H9 (cell line): ENCODE measurements around the gene FLT3. TPM values are rescaled to one million over a fixed set of nuclear protein-coding genes. Genes with fewer than 3 reads are reported as not detected.

Source experiments
- DNase-seq: peaks from one replicate; pipeline ENCODE4 v3.0.0-alpha.2; 2017
- H2AFZ ChIP-seq: one replicate; pipeline ENCODE4 v1.6.1; 2013; ENCODE audit warnings: mild to moderate bottlenecking, low read length, control low read depth, moderate library complexity
- H2AK5ac ChIP-seq: 2 replicates; pipeline ENCODE4 v1.6.1; 2013; ENCODE audit warnings: low read length, control low read depth, mixed read lengths; ENCODE audit not compliant: insufficient read length
- H2BK120ac ChIP-seq: one replicate; pipeline ENCODE4 v1.6.1; 2013; ENCODE audit warnings: low read depth, mild to moderate bottlenecking, low read length, control low read depth, inconsistent platforms; ENCODE audit not compliant: poor library complexity, severe bottlenecking
- H2BK12ac ChIP-seq: 2 replicates; pipeline ENCODE4 v1.6.1; 2013; ENCODE audit warnings: low read length, control low read depth, mixed read lengths, low read depth; ENCODE audit not compliant: insufficient read length
- H2BK15ac ChIP-seq: 2 replicates; pipeline ENCODE4 v1.6.1; 2013; ENCODE audit warnings: low read depth, low read length, control low read depth
- H2BK20ac ChIP-seq: one replicate; pipeline ENCODE4 v1.6.1; 2013; ENCODE audit warnings: low read depth, mild to moderate bottlenecking, low read length, control low read depth, inconsistent platforms; ENCODE audit not compliant: poor library complexity, severe bottlenecking
- H2BK5ac ChIP-seq: 2 replicates; pipeline ENCODE4 v1.6.1; 2013; ENCODE audit warnings: low read length, control low read depth, mixed read lengths; ENCODE audit not compliant: insufficient read length
- H3K14ac ChIP-seq: 2 replicates; pipeline ENCODE4 v1.6.1; 2013; ENCODE audit warnings: low read length, control low read depth; ENCODE audit not compliant: insufficient read depth
- H3K18ac ChIP-seq: 2 replicates; pipeline ENCODE4 v1.6.1; 2013; ENCODE audit warnings: low read depth, mild to moderate bottlenecking, mixed read lengths, low read length, control low read depth; ENCODE audit not compliant: insufficient read length
- H3K23ac ChIP-seq: 2 replicates; pipeline ENCODE4 v1.6.1; 2013; ENCODE audit warnings: low read length, control low read depth, mixed read lengths, low read depth; ENCODE audit not compliant: insufficient read length
- H3K23me2 ChIP-seq: 2 replicates; pipeline ENCODE4 v1.6.1; 2013; ENCODE audit warnings: low read depth, mild to moderate bottlenecking, mixed read lengths, low read length, control low read depth; ENCODE audit not compliant: insufficient read length, poor library complexity, severe bottlenecking
- H3K27ac ChIP-seq: 2 replicates; pipeline ENCODE4 v1.5.1; 2013; ENCODE audit warnings: low read length, control low read depth, mixed read lengths, low read depth; ENCODE audit not compliant: insufficient read length
- H3K27me3 ChIP-seq: 2 replicates; pipeline ENCODE4 v1.6.1; 2013; ENCODE audit warnings: low read length, control low read depth, inconsistent platforms; ENCODE audit not compliant: insufficient read depth
- H3K4ac ChIP-seq: 2 replicates; pipeline ENCODE4 v1.6.1; 2013; ENCODE audit warnings: low read depth, mild to moderate bottlenecking, control low read depth, inconsistent platforms, low read length, moderate library complexity
- H3K4me1 ChIP-seq: 2 replicates; pipeline ENCODE4 v1.6.1; 2013; ENCODE audit warnings: low read length, control low read depth, inconsistent platforms; ENCODE audit not compliant: insufficient read depth
- H3K4me2 ChIP-seq: 2 replicates; pipeline ENCODE4 v1.6.1; 2013; ENCODE audit warnings: low read length, control low read depth, mixed read lengths; ENCODE audit not compliant: insufficient read length, insufficient read depth
- H3K56ac ChIP-seq: 2 replicates; pipeline ENCODE4 v1.6.1; 2013; ENCODE audit warnings: low read depth, mild to moderate bottlenecking, mixed read lengths, low read length, control low read depth; ENCODE audit not compliant: insufficient read length
- H3K79me1 ChIP-seq: 2 replicates; pipeline ENCODE4 v1.6.1; 2013; ENCODE audit warnings: low read depth, mild to moderate bottlenecking, moderate library complexity, low read length, control low read depth, inconsistent platforms; ENCODE audit not compliant: insufficient read depth, poor library complexity, severe bottlenecking
- H3K79me2 ChIP-seq: 2 replicates; pipeline ENCODE4 v1.6.1; 2013; ENCODE audit warnings: low read length, control low read depth, inconsistent platforms; ENCODE audit not compliant: insufficient read depth
- H3K9ac ChIP-seq: 2 replicates; pipeline ENCODE4 v1.6.1; 2013; ENCODE audit warnings: low read length, control low read depth, mixed read lengths; ENCODE audit not compliant: insufficient read length; ENCODE audit errors: extremely low read depth
- H3K9me3 ChIP-seq: one replicate; pipeline ENCODE4 v1.6.1; 2013; ENCODE audit warnings: low read depth, low read length, inconsistent platforms; ENCODE audit not compliant: control insufficient read depth
- H3T11ph ChIP-seq: one replicate; pipeline ENCODE4 v1.6.1; 2013; ENCODE audit warnings: mild to moderate bottlenecking, low read length, control low read depth, inconsistent platforms
- H4K20me1 ChIP-seq: one replicate; pipeline ENCODE4 v1.6.1; 2013; ENCODE audit not compliant: control insufficient read depth, insufficient read length, insufficient read depth
- H4K5ac ChIP-seq: 2 replicates; pipeline ENCODE4 v1.6.1; 2013; ENCODE audit warnings: low read depth, mild to moderate bottlenecking, mixed read lengths, low read length, control low read depth; ENCODE audit not compliant: insufficient read length
- H4K8ac ChIP-seq: replicated peaks from 2 replicates; pipeline ENCODE4 v1.6.1; 2013; ENCODE audit warnings: low read length, control low read depth, mixed read lengths, low read depth; ENCODE audit not compliant: insufficient read length
- H4K91ac ChIP-seq: 2 replicates; pipeline ENCODE4 v1.6.1; 2013; ENCODE audit warnings: low read depth, mild to moderate bottlenecking, moderate library complexity, mixed read lengths, low read length, control low read depth; ENCODE audit not compliant: insufficient read length
- H3K27ac Mint-ChIP-seq, 3 experiments: 2 replicates in 2 of 3; 3 replicates in 1 of 3; pipeline ENCODE4 v1.8.0; 2020 to 2021; ENCODE audit warnings: mixed read lengths in 3 of 3, mild to moderate bottlenecking in 1 of 3, moderate library complexity in 1 of 3
- H3K27me3 Mint-ChIP-seq: 2 replicates; pipeline ENCODE4 v1.8.0; 2021; ENCODE audit warnings: low read depth, mild to moderate bottlenecking, moderate library complexity, mixed read lengths
- H3K36me3 Mint-ChIP-seq, 3 experiments: 2 replicates in 2 of 3; 3 replicates in 1 of 3; pipeline ENCODE4 v1.8.0; 2020 to 2021; ENCODE audit warnings: low read depth in 3 of 3, mixed read lengths in 3 of 3; ENCODE audit not compliant: insufficient read depth in 1 of 3
- H3K4me1 Mint-ChIP-seq, 2 experiments: 2 replicates each; pipeline ENCODE4 v1.8.0; 2020; ENCODE audit warnings: mixed read lengths in 2 of 2
- H3K4me3 Mint-ChIP-seq, 2 experiments: 2 replicates in 1 of 2; 3 replicates in 1 of 2; pipeline ENCODE4 v1.8.0; 2020 to 2021; ENCODE audit warnings: mild to moderate bottlenecking in 2 of 2, mixed read lengths in 2 of 2, moderate library complexity in 1 of 2
- H3K9me3 Mint-ChIP-seq, 2 experiments: 2 replicates in 1 of 2; 3 replicates in 1 of 2; pipeline ENCODE4 v1.8.0; 2020; ENCODE audit warnings: mild to moderate bottlenecking in 2 of 2, mixed read lengths in 2 of 2, moderate library complexity in 1 of 2
- CTCF ChIP-seq: fragments of 200-600 bp; sonication (generic); conservative IDR thresholded peaks from 3 replicates; pipeline ENCODE4 v1.8.0; 2021; ENCODE audit warnings: antibody characterized with exemption, mild to moderate bottlenecking
- WGBS: extraction: QIAGEN DNeasy Blood & Tissue Kit; methylation state at CpG from one replicate; pipeline ENCODE4 v1.1.7; 2013; ENCODE audit warnings: missing lambda C conversion rate, low lambda C conversion rate, mixed read lengths; ENCODE audit not compliant: insufficient read length; ENCODE audit errors: extremely low coverage; 5-methylcytosine and 5-hydroxymethylcytosine counted together
- total RNA-seq: library from RNA; stranded (reverse); gene quantifications from 2 replicates; pipeline ENCODE4 v1.2.1, GENCODE V29; 2021

FLT3 gene
- total RNA-seq, 1 experiment from 2014 or later: 0.44 TPM

GRCh38 chr13:27977476-27978300 lies 122.7 kb downstream of the FLT3 start:
- Mint-ChIP-seq H3K36me3 (peaks cover 0 to 2% (median 0%) of the 10 kb centered on the region in 3 experiments; a peak in 2 of 7 replicates), H3K27me3 (peaks cover 100% of the 10 kb centered on the region), H3K4me1 (peaks cover 10 to 22% of the 10 kb centered on the region in 2 experiments), H3K9me3 (peaks cover 7 to 25% of the 10 kb centered on the region in 2 experiments), H3K4me3 (peak overlapping the region in 1 of 2 experiments; percentile 70; a peak in 3 of 5 replicates), H3K27ac (no peak overlapping the region)
- H3K27ac ChIP-seq: no peak overlapping the region
- 0 out of 3 replicates have a peak, but pooled peaks have one; percentile 18 for TF ChIP-seq CTCF
- no peak overlapping the region for H2AK5ac ChIP-seq
- H3K27me3 ChIP-seq: peaks cover 99% of the 10 kb centered on the region
- no peak overlapping the region for H4K91ac ChIP-seq
- no peak overlapping the region for H2BK12ac ChIP-seq
- no peak overlapping the region for H2BK20ac ChIP-seq
- no CpG with 5 or more reads among the region's 80 CpGs for WGBS
- H3T11ph ChIP-seq: no peak overlapping the region
- H3K79me1 ChIP-seq: no peaks in the 10 kb centered on the region
- no peak overlapping the region for H3K56ac ChIP-seq
- H2BK120ac ChIP-seq: no peak overlapping the region
- H3K14ac ChIP-seq: no peak overlapping the region
- no peaks in the 10 kb centered on the region for H3K9me3 ChIP-seq
- no peak overlapping the region for H3K18ac ChIP-seq
- peaks cover 2% of the 10 kb centered on the region for H4K20me1 ChIP-seq
- H3K79me2 ChIP-seq: no peaks in the 10 kb centered on the region
- no peaks in the 10 kb centered on the region for H3K4me1 ChIP-seq
- peak; percentile 60 for DNase-seq
- no peak overlapping the region for H3K23ac ChIP-seq
- no peak overlapping the region for H2BK15ac ChIP-seq
- peak overlapping the region; percentile 38 for H3K4me2 ChIP-seq
- no peak overlapping the region for H2AFZ ChIP-seq
- H3K4ac ChIP-seq: no peak overlapping the region
- no peak overlapping the region for H3K9ac ChIP-seq
- H4K5ac ChIP-seq: no peak overlapping the region
- H4K8ac ChIP-seq: no peak overlapping the region
- no peak overlapping the region for H2BK5ac ChIP-seq
- no peaks in the 10 kb centered on the region for H3K23me2 ChIP-seq
